GM12873 (cell line): ENCODE measurements around the gene COQ7.

Source experiments
- TF ChIP-seq, protein P1 (sequence below): IDR thresholded peaks from 2 replicates; pipeline ENCODE4 v1.5.1; 2012; ENCODE audit warnings: low read depth, mild to moderate bottlenecking, moderate library complexity, low read length, control low read depth; ENCODE audit not compliant: insufficient read depth; ENCODE audit errors: missing control alignments

The COQ7 gene

DNA sequence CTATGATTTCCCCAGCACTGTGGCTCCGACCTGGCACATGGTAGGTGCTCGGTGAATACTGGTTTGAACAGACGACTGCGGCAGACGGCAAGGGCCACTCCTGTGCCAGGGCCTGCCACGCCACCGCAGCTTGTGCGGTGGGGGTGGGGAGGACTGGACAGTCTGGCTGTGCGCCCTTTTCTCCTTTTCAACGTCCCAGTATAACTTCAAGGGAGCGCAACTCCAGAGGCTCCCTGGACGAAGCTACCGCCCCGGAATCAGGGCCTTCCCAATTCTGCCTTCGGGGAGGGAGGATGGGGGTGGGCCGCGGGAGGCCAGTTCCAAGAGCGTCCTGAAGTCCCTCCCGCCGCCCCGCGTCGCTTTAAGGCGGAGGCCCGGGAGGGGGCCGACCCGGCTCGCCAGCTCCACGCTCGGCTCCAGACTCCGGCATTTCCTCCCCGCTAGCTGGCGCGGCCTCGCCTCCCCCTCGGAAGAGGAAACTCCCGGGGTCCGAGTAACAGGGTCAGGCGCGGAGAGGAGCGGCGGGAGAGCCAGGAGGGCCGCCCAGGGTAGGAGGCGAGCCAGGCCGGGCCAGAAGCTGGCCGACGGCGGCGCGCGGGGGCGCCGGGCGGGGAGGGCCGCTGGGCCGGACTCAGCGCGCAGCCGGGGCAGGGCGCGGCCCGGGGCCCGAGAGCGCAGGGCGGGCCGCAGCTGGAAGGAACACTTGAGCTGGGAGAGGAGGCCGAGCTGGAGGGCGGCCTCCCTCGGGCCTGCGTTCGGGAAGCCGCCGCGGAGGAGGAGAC lies 46.4 kb downstream of the COQ7 start, which contains the start of gene ITPRIPL2:
TSS of gene ITPRIPL2 (plus strand) at position 388 of the 782 bp plus-strand sequence. CDS start 498 bp downstream, outside the sequence.
- TF ChIP-seq, protein P1, sequence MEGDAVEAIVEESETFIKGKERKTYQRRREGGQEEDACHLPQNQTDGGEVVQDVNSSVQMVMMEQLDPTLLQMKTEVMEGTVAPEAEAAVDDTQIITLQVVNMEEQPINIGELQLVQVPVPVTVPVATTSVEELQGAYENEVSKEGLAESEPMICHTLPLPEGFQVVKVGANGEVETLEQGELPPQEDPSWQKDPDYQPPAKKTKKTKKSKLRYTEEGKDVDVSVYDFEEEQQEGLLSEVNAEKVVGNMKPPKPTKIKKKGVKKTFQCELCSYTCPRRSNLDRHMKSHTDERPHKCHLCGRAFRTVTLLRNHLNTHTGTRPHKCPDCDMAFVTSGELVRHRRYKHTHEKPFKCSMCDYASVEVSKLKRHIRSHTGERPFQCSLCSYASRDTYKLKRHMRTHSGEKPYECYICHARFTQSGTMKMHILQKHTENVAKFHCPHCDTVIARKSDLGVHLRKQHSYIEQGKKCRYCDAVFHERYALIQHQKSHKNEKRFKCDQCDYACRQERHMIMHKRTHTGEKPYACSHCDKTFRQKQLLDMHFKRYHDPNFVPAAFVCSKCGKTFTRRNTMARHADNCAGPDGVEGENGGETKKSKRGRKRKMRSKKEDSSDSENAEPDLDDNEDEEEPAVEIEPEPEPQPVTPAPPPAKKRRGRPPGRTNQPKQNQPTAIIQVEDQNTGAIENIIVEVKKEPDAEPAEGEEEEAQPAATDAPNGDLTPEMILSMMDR, result no peak

DNA sequence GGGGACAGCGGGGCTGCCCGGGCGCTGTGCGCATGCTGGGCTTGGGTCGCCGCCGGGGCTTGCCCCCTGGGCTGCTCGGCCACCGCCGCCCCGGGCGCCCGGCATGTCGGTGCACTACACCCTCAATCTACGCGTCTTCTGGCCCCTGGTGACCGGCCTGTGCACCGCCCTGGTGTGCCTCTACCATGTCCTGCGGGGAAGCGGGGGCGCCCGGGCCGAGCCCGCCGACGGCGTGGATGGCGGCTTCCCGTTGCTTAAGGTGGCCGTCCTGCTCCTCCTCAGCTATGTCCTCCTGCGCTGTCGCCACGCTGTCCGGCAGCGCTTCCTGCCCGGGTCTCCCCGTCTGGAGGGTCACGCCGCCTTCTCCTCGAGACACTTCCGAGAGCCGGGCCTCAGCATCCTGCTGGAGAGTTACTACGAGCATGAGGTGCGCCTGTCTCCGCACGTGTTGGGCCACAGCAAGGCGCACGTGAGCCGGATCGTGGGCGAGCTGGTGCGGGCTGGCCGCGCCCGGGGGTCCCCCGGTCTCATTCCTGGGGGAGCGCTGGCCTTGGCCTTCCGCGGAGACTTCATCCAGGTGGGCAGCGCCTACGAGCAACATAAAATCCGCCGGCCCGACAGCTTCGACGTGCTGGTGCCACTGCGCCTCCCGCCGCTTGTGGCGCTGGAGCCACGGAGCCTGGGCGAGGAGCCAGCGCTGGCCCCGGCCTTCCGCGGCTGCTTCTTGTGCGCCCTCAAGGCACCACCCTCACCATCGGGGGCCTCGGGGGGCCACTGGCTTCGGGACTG lies 47.1 kb downstream of the COQ7 start:
- TF ChIP-seq, protein P1, result no peak

DNA sequence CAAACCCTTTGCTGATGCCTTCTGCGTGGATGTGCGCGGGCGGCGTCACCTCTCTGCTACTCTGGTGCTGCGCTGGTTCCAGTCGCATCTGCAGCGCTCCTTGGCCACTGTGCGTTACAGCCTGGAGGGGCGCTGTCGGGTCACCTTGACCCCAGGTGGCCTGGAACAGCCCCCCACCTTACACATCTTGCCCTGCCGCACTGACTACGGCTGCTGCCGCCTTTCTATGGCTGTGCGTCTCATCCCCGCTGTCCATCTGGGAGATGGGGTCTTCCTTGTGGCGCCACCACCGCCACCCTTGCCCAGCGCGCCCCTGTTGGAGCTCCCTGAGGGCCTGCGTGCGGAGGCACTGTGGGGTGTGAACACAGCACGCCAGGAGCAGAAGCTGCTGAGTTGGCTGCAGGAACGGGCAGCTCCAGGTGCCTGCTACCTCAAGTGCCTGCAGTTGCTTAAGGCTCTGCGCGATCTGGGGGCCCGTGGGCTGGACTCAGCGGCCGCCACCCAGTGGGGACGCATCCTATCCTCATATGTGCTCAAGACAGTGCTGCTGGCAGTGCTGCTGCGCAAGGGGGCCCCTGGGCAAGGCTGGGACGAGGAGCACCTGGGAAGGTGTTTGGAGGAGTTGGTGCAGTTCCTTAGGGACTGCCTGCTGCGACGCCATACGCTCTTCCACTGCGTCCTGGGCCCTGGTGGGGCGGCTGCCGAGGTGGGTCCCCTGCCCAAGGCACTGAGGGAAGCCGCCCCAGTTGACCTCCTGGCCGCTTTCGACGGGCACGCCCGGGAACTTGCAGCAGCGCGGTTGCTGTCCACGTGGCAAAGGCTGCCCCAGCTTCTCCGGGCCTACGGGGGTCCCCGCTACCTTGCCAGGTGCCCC lies 48.0 kb downstream of the COQ7 start:
- TF ChIP-seq, protein P1, result no peak

DNA sequence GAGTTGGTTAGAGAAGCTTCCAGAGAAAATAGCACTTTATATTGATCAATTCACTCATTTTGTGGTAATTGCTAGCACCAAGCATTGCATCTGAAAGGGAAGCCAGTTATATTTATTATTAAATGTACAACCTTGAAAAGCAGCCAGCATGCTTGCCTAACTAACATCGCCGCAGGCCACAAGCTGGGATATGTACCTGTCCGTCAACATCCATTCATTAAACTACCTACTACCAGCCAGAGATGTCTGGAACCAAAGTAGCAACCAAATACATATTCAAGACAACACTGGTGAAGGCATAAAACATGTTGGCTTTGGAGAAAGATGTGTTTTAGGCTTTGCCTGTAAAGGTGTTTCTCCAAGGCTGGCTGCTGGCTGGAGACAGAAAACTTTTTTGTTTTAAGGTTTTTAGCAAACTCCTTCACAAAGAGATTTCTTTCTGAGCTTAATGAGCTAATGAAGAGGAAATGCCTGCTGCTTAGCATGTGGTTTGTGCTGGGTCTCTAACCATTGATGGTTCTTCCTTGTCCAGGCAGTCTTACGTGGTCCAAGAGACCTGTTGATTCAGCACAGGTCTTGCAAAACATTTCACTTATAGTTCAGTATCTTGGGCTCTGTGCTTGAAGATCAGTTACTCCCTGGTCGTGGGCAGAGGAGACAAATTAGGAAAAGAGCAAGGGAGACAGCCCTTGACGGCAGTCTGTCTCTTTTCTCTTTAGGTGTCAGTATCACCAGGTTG lies 49.5 kb downstream of the COQ7 start:
- TF ChIP-seq, protein P1, result no peak

DNA sequence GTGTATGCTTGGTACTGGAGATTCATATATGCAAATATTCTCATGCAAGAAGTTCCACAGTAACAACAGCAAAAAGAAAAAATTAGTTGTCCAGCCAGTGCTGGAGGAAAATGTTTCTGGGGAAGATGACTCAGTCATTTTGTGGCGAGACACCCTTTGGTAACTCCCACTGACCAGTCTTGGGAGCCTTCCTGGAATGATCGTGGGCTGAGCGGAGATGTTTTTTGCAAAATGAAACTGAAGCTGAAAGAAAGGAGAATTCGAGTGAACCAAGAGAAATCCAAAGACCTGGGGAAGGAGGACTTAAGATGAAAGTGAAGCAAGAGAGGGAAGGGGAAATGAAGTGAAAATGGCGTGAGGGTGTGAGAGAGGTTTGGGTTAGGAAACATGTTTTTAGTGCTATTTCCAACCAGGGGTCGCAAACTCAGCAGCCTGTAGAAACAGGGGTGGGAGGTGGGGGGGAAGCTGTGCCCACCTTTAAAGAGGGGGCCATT lies 51.6 kb downstream of the COQ7 start:
- TF ChIP-seq, protein P1, result no peak

DNA sequence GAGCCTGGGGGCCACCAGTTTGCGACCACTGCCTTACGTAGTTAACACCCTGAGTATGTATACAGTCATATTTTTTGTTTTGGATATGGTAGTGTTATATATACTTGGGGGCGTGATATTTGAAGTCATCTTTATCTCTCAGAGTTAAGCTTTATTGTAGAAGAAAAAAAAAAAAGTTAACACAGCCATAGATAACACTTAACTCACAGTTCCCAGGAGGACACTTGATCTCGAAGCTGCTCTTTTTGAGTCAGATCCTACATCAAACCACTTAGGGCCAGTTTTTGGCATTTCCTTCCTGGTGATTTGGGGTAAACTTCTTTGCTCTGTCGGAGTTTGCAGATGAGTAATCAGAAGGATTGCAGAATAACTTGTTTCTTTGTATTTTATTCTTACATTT lies 52.1 kb downstream of the COQ7 start:
- TF ChIP-seq, protein P1, result no peak
